Measurements from ENCODE around the gene TBC1D26. TPM values are rescaled to one million over a fixed set of nuclear protein-coding genes. Genes with fewer than 3 reads are reported as not detected.
"Not testable (repeated sequence)": the region's sequence is repeated elsewhere in the genome, so short reads cannot be mapped to it uniquely, and the experiment has no call there.

The TBC1D26 gene
- polyA plus RNA-seq, 1 experiment, result 0.06 TPM

DNA sequence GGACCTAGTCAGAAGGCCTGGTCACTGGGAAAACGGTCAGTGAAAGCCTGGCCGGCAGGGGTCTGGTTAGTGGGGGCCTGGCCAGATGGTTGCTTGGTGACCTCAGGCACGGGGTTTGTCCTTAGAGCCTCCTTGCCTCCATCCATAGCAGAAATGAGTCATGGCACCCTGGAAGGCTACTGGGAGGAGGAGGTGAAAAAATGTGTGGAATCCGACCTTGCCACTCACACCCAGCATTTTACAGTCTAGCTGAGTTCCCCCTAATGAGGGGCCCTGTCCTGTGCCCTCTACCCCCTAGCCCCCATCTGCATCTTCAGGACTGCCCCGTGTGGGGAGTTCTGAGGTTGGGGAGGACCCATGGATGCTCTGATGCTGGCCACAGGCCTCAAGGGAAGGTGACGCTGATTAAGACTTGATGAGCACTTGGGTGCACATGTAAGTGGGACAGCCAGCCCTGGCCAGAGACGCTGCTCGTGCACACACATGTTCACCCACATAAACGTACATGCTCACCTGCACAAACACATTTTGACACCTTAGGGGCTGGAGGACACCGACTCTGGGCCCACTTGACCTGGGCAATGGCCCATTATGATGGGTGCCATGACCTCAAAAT is 1.2 kb downstream of the TBC1D26 start:
- POLR2A ChIA-PET; H3K4me3 ChIP-seq (ENCODE audit: low read depth, low read length); H3K27me3 ChIP-seq (ENCODE audit: control insufficient read depth, insufficient read depth, low read length); H3K36me3 ChIP-seq (ENCODE audit: control insufficient read depth, insufficient read depth, low read length); DNase-seq (ENCODE audit: low read depth); CTCF ChIA-PET: not testable (repeated sequence)

DNA sequence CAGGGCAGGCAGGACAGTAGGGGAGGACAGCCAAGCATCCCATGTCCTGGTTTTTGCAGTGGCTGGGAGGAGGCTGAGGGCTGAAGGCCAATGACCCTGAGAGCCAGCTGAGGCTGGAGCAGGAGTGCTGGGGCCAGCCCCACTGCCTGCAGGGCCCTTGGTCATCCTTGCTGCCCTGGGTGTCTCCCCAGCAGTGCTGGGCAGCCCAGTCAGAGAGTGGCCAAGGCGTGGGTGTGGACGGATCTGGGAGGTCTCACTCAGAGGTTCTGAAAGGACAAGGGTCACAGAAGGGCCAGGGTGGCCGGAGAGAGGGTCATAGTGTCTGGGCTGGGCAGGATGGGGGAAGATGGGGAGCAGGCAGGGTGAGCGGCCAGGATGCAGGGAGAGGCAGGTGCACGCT is 4.5 kb downstream of the TBC1D26 start:
- CTCF ChIA-PET; POLR2A ChIA-PET; H3K36me3 ChIP-seq (ENCODE audit: control insufficient read depth, insufficient read depth, low read length): not testable (repeated sequence)

DNA sequence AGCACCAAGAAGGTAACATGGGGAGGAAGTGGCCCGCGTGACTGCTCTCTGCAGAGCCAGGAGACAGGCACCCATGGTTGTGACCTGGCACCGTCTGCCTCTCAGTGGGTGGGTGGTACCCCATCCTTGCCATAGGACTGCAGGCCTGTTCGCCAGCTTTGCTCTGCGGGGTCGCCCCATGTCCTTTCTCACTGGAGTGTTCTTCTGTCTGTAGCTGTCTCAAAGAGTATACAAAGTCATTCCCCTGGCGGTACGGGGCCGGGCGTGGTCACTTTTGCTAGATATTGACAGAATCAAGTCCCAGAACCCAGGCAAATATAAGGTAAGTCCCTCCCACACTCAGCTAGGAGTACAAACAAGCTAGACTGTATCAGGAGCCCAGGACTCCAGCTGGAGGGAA is 6.0 kb downstream of the TBC1D26 start:
- Histone ChIP-seq H3K27me3 (ENCODE audit: control insufficient read depth, insufficient read depth, low read length) (no peaks in the 10 kb centered on the region), H3K36me3 (ENCODE audit: control insufficient read depth, insufficient read depth, low read length) (no peaks in the 10 kb centered on the region), H3K4me3 (ENCODE audit: low read depth, low read length) (no peak overlapping the region)
- DNase-seq (ENCODE audit: low read depth), result no peak
- ChIA-PET POLR2A (no interaction called here), CTCF (interaction anchor here (0.6 kb wide), 1 partner anchor 43 kb away, joined by 3 read pairs; no protein-coding TSS in a partner anchor)
- TF ChIP-seq, protein P1, sequence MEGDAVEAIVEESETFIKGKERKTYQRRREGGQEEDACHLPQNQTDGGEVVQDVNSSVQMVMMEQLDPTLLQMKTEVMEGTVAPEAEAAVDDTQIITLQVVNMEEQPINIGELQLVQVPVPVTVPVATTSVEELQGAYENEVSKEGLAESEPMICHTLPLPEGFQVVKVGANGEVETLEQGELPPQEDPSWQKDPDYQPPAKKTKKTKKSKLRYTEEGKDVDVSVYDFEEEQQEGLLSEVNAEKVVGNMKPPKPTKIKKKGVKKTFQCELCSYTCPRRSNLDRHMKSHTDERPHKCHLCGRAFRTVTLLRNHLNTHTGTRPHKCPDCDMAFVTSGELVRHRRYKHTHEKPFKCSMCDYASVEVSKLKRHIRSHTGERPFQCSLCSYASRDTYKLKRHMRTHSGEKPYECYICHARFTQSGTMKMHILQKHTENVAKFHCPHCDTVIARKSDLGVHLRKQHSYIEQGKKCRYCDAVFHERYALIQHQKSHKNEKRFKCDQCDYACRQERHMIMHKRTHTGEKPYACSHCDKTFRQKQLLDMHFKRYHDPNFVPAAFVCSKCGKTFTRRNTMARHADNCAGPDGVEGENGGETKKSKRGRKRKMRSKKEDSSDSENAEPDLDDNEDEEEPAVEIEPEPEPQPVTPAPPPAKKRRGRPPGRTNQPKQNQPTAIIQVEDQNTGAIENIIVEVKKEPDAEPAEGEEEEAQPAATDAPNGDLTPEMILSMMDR (IDR thresholded peaks at IDR 0.05; ENCODE audit: insufficient read depth, low read depth, low read length), result no peak

More for the DNA sequence above, 4.5 kb downstream of the TBC1D26 start:
- DNase-seq (ENCODE audit: low read depth); H3K27me3 ChIP-seq (ENCODE audit: control insufficient read depth, insufficient read depth, low read length); H3K4me3 ChIP-seq (ENCODE audit: low read depth, low read length): not testable (repeated sequence)

DNA sequence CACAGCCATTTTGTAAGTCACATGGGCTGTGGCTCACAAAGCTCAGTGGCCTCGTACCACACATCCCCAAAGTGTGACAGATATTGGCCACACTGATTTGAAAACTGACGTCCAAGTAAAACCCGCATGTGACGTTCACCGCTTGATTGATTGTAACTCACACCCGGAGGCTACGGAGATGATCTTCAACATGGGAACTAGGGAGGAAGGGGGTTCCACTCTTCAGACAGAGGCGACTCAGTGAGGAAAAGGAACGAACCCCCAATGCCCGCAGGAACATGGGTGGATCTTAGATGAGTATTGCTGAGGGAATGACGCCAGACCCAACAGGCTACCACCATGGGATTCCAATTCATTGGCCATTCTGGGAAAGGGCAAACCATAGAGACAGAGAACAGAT is 7.2 kb downstream of the TBC1D26 start:
- H3K36me3 ChIP-seq (ENCODE audit: control insufficient read depth, insufficient read depth, low read length); POLR2A ChIA-PET; H3K4me3 ChIP-seq (ENCODE audit: low read depth, low read length); CTCF ChIA-PET; H3K27me3 ChIP-seq (ENCODE audit: control insufficient read depth, insufficient read depth, low read length); DNase-seq (ENCODE audit: low read depth): not testable (repeated sequence)

DNA sequence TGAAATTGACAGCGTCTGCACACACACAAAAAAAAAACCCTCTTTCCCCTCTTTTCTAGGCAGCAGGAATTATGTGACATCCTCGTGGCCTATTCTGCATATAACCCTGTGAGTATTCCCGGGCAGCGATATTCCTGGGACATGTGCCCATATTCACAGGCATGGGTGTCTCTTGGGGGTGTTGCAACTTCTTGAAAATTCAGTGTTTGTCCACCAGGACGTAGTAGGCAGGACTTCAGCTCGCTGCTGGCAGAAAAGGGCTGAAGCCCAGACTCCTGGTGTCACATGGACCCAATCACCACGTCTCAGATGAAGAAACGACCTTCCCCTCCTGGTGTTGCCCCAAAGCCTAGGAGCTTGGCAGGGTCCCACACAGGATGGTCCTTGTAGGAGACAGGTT is 8.0 kb downstream of the TBC1D26 start:
- H3K4me3 ChIP-seq (ENCODE audit: low read depth, low read length); CTCF ChIA-PET; H3K36me3 ChIP-seq (ENCODE audit: control insufficient read depth, insufficient read depth, low read length); H3K27me3 ChIP-seq (ENCODE audit: control insufficient read depth, insufficient read depth, low read length); DNase-seq (ENCODE audit: low read depth); POLR2A ChIA-PET: not testable (repeated sequence)

DNA sequence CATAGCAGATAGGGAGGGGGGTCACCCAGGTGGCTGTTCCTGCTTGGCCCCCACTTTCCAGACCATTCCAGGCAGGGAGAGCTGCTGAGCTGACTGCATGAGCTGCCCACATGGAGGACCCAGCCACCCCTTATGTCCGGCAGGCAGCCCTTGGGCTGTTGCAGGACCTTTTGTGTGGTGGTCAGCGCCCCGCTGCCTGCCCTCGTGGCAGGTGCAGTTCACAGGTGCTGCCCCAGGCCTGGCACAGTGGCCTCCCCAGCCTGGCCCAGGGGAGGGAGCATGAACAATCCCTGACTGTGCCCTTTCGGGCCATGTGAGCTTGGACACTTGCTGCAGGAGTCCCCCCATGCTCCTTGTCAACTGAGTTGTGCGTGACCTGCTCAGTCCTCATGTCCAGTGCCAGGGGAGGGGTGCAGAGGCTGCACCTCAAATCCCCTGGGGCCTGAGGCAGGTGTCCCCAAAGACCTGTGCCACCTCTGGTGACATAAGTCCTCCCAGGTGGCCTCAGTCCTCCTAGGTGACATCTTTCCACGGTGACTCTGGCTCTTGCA is 8.6 kb downstream of the TBC1D26 start:
- TF ChIP-seq, protein P1 (IDR thresholded peaks at IDR 0.05; ENCODE audit: insufficient read depth, low read depth, low read length), result no peak

DNA sequence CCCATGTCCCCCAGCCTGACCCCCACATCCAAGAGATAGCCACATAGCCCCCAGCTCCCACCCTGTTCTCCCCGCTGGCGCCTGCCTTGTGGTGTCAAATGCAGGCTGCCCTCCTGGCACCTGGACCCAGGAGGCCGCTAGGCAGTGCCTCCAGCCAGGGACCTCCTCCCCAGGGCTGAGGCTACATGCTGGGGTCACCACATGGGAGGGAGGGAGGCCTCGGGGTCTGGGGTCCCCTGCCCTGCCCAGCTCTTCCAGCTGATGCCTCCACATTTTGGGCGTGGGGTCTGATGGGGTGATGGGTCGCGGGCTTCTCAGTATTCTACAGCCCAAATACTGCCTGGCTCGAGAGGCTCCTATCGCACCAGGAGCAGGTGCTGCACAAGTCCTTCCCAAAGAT is 9.5 kb downstream of the TBC1D26 start:
- no peak overlapping the region for H3K4me3 ChIP-seq (ENCODE audit: low read depth, low read length)
- no peaks in the 10 kb centered on the region for H3K36me3 ChIP-seq (ENCODE audit: control insufficient read depth, insufficient read depth, low read length)
- no peak for DNase-seq (ENCODE audit: low read depth)
- peaks cover 4% of the 10 kb centered on the region; the same call in 1 of the 2 replicates for H3K27me3 ChIP-seq (ENCODE audit: control insufficient read depth, insufficient read depth, low read length)
- POLR2A ChIA-PET, result no interaction called here
- CTCF ChIA-PET, result no interaction called here
- TF ChIP-seq, protein P1 (IDR thresholded peaks at IDR 0.05; ENCODE audit: insufficient read depth, low read depth, low read length), result no peak

More for the DNA sequence above, 8.6 kb downstream of the TBC1D26 start:
- no peaks in the 10 kb centered on the region for H3K36me3 ChIP-seq (ENCODE audit: control insufficient read depth, insufficient read depth, low read length)
- no peak for DNase-seq (ENCODE audit: low read depth)
- ChIA-PET POLR2A (no interaction called here), CTCF (no interaction called here)
- H3K4me3 ChIP-seq (ENCODE audit: low read depth, low read length), result no peak overlapping the region
- H3K27me3 ChIP-seq (ENCODE audit: control insufficient read depth, insufficient read depth, low read length), result peaks cover 4% of the 10 kb centered on the region; the same call in 1 of the 2 replicates

All from BJ (cell line).